GM19328 (cell line): Measurements from ENCODE around the gene POLR2B.
"Not testable (repeated sequence)": the region's sequence is repeated elsewhere in the genome, so short reads cannot be mapped to it uniquely, and the experiment has no call there.

Experiments used
- ATAC-seq: cut with Tn5 transposase; IDR thresholded peaks from one replicate; pipeline ENCODE4 v1.9.1; 2021; ENCODE audit warnings: mild to moderate bottlenecking, moderate library complexity; ENCODE audit not compliant: unreplicated experiment

The POLR2B gene

DNA sequence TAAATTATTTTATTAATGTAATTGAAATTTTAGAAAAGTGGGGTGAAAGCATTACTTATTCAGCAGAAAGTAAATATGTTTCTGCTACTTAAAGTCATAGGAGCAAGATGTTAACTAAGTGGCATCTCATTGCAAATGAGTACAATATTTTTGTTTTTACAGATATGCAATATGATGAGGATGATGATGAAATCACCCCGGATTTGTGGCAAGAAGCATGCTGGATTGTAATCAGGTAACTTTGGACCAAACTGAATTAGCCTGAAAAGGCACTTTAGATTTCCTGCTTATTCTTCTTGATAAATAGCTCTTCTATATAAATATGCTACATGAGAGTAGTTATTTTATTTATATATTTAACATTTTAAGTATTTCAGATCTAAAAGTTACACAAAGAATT is 7.5 kb downstream of the POLR2B start:
- ATAC-seq = no peak

- ATAC-seq = no peak
Observed at GRCh38 chr4:56986952-56987351, 8.3 kb downstream of the POLR2B start.

DNA sequence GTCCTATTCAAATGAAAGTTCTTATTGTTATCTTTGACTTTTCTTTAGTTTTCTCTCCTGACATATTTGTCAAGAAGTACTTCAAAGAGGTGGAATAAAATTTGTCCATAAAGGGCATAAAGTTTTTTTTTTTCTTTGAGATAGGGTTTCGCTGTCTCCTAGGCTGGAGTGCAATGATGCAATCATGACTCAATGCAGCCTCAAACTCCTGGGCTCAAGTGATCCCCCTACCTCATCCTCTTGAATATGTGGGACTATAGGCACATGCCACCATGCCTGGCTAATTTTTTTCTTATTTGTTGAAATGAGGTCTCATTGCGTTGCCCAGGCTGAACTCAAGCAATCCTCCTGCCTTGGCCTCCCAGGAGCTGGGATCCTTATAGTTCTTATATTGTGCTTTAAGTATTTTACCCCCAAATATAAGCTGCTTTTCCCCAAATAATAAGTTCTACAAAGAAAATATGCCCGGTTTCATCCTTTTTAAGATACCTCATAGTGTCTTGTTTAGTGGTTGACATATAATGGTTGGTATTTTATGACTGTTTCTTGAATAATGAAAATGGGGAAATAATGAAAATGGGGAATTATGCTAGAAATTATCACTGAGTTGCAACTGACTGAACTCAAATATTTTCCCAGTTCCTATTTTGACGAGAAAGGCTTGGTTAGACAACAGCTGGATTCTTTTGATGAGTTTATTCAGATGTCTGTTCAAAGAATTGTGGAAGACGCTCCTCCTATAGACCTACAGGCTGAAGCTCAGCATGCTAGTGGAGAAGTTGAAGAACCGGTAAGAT is 11.6 kb downstream of the POLR2B start:
- ATAC-seq = no peak

GRCh38 chr4:56995525-56995924 is 16.8 kb downstream of the POLR2B start:
- ATAC-seq = no peak

DNA sequence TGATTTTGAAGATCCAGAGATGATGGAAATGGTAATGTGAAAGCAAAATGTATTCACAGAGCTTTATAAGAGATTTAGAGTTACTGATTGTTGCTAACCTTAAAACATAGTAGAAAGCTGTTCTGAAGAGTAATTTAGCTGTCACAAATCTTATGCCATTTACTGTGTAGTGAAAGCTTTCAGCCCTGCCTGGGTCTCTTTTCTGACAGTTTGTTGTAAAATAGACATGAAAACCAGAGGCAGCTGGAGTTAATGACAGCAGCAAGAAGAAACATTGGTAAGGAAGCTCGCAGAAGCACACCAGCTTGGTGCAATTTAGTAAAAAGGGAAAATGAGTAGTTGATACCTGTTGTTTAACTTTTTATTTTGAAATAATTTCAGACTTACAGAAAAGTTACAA is 21.1 kb downstream of the POLR2B start:
- ATAC-seq = no peak

- no peak for ATAC-seq
Observed at GRCh38 chr4:57013543-57014120, 34.9 kb downstream of the POLR2B start.

DNA sequence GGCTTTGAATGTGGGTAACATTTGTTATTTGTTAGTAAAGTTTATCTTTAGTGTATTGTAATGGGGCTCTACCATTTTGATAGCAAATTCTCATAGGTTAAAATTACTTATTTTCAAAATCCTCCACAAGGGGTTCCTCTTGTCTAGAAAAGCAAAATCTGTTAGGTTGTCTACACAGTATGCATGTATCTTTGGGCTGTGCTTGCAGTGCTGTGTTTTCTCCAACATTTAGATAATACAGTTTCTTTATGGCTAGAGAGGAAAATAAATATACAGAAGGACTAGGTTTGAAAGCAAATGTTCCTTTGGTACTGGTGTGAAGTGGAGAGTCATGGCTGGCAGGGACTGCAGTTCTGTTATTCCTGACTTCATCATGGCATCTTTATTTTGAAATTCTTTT is 40.3 kb downstream of the POLR2B start:
- ATAC-seq = no peak

- no peak for ATAC-seq
Observed at GRCh38 chr4:57020467-57021101, 41.9 kb downstream of the POLR2B start.

GRCh38 chr4:57023104-57023503 is 44.4 kb downstream of the POLR2B start:
- ATAC-seq = no peak

- ATAC-seq = no peak
Observed at GRCh38 chr4:57034520-57034919, 55.8 kb downstream of the POLR2B start.

DNA sequence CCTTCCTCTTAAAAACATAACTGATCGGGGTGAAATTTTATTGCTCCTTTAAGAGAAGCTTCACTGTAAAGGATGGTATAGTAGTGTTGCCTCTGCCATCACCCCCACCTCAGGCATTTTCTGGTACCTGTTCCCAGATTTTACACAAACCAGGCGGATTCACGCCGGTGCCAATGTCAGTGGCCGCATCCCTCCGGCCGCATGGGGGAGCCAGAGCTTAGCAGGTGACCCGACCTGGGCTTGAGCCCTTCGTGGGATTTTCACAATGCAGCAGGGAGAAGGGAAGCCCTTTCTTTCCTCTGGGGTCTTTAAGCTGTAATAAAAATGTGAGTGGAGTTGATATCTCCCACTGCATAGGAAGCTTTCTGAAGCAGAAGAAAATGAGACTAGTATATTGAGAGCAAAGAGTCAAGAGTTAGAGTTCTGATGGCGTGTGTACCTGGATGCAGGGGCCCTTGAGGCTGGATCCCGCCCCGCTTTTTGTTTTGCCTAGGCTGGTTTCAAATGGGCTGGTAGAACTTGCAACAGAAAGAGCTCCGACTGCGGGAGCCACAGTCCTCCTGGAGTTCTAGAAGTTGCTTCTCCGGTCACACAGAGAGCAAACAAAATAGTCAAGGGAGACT is 59.4 kb downstream of the POLR2B start:
- ATAC-seq = no peak

DNA sequence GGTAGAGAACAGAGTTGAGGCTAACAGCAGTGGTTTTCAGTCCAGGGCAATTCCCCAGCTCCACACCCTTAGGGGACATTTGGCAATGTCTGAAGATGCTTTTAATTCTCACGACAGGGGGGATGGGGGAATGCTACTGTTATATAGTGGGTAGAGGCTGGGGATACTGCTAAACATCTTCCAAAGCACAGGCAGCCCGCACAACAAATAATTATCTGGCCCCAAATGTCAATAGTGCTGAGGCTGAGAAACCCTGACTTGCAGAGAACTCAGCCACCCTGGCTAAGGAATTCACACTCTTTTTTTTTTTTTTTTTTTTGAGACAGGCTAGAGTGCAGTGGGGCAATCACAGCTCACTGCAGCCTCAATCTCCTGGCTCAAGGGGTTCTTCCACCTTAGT is 60.6 kb downstream of the POLR2B start:
- no peak for ATAC-seq

GRCh38 chr4:57040510-57040909 is 61.8 kb downstream of the POLR2B start:
- no peak for ATAC-seq

GRCh38 chr4:57041020-57041419 is 62.3 kb downstream of the POLR2B start:
- no peak for ATAC-seq

- ATAC-seq = no peak
Observed at GRCh38 chr4:57042711-57043169, 64.0 kb downstream of the POLR2B start.

GRCh38 chr4:57043347-57044251 is 64.9 kb downstream of the POLR2B start:
- no peak for ATAC-seq

DNA sequence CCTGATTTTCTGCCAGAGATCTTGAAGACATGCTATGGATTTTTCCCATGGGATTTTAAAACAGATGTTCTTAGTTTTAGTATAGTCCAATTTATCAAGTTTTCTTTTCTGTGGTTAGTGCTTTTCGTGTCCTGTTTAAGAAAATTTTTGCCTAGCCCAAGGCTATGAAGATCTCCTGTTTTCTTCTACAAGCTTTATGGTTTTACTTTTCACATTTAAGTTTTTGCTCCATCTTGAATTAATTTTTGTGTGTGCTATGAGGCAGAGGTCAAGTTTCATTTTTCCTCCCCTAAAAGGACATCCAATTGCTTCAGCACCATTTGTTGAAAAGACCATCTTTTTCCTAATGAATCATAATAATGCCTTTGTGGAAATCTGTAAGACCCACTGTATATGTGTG is 65.6 kb downstream of the POLR2B start:
- ATAC-seq = no peak

DNA sequence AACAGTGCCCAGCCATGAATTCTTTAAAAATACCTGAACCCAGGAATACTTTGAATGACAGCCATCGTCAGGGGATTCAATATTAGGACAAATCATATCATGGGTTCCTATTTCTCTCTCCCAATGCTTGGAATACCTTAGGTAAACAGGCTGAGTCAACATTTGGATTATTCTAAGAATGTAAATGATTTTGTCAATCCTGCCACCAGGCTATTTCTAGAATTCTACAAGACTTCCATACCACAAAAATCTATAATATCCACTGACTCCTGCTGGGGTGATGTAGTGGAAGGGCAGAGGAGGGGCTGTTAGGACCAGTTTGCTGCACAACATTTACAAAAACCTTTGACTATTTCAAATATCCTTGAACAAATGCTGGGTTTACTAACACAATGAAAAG is 66.3 kb downstream of the POLR2B start:
- no peak for ATAC-seq

- ATAC-seq = not testable (repeated sequence)
Observed at GRCh38 chr4:57047046-57047445, 68.3 kb downstream of the POLR2B start.

DNA sequence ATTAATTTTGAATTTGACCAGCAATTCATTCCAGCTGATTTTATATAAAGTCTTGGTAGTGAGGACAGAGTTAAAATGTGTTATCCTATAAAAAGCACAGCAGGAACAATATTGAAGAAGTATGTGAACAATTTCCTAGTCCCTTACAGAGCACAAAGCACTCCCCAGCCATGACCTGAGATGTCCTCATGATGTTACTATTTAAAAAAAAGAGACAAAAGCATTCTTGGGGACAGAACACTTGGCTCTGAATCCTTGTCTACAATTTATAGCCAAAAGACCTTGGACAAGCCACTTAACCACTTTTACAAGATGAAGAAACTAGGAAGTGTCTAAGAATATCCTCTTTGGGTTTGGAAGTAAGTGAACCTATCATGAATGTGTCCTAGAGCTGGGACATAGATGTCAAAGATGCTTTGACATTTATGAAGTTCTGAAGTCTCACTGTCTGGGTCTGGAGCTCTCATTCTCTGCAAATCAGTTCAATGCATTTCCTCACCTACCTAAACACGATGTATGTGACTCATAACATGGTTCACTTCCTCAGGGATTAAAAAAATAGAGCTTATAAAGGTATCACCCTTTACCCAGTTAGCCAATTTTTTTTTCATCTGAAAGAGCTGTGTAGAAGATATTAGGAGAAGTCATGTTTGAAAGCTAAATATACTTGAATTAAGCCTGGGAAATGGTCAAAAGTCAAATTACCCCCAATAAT is 70.1 kb downstream of the POLR2B start:
- ATAC-seq = no peak
